Measurements from ENCODE around the gene PCBP2.
"Not testable (repeated sequence)": the region's sequence is repeated elsewhere in the genome, so short reads cannot be mapped to it uniquely, and the experiment has no call there.

The PCBP2 gene

DNA sequence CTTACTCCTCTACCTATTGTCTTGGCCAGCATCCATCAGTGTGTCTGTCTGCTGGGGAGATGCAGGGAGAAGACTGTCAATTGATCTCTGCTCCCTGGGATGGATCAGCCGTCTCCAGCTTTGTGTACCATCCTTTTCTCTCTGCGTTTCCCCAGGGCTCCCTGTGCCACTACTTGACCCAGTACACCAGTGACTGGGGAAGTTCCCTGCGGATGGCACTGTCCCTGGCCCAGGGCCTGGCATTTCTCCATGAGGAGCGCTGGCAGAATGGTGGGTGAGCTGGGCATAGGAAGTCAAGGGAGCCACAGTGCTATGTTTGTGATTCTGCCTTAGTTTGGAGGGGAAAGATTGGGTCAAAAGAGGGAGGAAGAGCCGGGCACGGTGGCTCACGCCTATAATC is 23.2 kb upstream of the PCBP2 start:
- TF ChIP-seq, protein P1, sequence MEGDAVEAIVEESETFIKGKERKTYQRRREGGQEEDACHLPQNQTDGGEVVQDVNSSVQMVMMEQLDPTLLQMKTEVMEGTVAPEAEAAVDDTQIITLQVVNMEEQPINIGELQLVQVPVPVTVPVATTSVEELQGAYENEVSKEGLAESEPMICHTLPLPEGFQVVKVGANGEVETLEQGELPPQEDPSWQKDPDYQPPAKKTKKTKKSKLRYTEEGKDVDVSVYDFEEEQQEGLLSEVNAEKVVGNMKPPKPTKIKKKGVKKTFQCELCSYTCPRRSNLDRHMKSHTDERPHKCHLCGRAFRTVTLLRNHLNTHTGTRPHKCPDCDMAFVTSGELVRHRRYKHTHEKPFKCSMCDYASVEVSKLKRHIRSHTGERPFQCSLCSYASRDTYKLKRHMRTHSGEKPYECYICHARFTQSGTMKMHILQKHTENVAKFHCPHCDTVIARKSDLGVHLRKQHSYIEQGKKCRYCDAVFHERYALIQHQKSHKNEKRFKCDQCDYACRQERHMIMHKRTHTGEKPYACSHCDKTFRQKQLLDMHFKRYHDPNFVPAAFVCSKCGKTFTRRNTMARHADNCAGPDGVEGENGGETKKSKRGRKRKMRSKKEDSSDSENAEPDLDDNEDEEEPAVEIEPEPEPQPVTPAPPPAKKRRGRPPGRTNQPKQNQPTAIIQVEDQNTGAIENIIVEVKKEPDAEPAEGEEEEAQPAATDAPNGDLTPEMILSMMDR (conservative IDR thresholded peaks at IDR 0.05; ENCODE audit: low read depth, low read length): no peak
- Histone ChIP-seq H2AFZ (ENCODE audit: low read depth) (peak overlapping the region; percentile 63; the same call in 1 of the 2 replicates), H3K4me1 (ENCODE audit: low read depth, poor library complexity, severe bottlenecking) (peaks cover 30% of the 10 kb centered on the region), H3K36me3 (ENCODE audit: insufficient read depth) (no peaks in the 10 kb centered on the region), H3K27me3 (ENCODE audit: insufficient read depth, low read depth) (no peaks in the 10 kb centered on the region; the same call in 1 of the 2 replicates), H3K79me2 (ENCODE audit: insufficient read depth, low read depth) (no peaks in the 10 kb centered on the region), H4K20me1 (ENCODE audit: insufficient read depth) (no peaks in the 10 kb centered on the region), H3K9ac (no peak overlapping the region), H3K4me3 (IDR thresholded peaks at IDR 0.05; ENCODE audit: insufficient read depth, low read depth, low read length) (no peak overlapping the region), H3K4me2 (peak overlapping the region; percentile 32; the same call in 1 of the 2 replicates), H3K27ac (no peak overlapping the region)

DNA sequence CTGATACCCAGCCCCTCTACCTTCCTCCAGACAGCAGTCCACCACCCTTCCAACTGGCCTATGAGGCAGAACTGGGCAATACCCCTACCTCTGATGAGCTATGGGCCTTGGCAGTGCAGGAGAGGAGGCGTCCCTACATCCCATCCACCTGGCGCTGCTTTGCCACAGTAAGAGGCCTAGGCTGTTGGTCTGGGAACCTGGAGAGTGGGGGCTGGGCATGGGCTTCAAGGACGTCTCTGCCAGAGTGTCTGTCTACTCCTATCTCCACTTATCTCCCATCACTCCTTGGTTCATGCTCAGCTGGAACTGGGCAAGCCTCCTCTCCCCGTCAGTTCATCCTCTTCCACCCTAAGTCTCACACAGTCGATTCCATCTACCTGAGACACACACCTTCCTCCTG is 21.8 kb upstream of the PCBP2 start:
- H3K4me1 ChIP-seq (ENCODE audit: low read depth, poor library complexity, severe bottlenecking): peaks cover 30% of the 10 kb centered on the region
- H3K27ac ChIP-seq: no peak overlapping the region
- H3K79me2 ChIP-seq (ENCODE audit: insufficient read depth, low read depth): no peaks in the 10 kb centered on the region
- no peak overlapping the region for H3K4me2 ChIP-seq
- no peaks in the 10 kb centered on the region for H4K20me1 ChIP-seq (ENCODE audit: insufficient read depth)
- H3K36me3 ChIP-seq (ENCODE audit: insufficient read depth): no peaks in the 10 kb centered on the region
- H3K4me3 ChIP-seq (IDR thresholded peaks at IDR 0.05; ENCODE audit: insufficient read depth, low read depth, low read length): no peak overlapping the region
- H3K27me3 ChIP-seq (ENCODE audit: insufficient read depth, low read depth): no peaks in the 10 kb centered on the region; the same call in 1 of the 2 replicates
- TF ChIP-seq, protein P1 (conservative IDR thresholded peaks at IDR 0.05; ENCODE audit: low read depth, low read length): no peak
- no peak overlapping the region for H3K9ac ChIP-seq
- H2AFZ ChIP-seq (ENCODE audit: low read depth): no peak overlapping the region

DNA sequence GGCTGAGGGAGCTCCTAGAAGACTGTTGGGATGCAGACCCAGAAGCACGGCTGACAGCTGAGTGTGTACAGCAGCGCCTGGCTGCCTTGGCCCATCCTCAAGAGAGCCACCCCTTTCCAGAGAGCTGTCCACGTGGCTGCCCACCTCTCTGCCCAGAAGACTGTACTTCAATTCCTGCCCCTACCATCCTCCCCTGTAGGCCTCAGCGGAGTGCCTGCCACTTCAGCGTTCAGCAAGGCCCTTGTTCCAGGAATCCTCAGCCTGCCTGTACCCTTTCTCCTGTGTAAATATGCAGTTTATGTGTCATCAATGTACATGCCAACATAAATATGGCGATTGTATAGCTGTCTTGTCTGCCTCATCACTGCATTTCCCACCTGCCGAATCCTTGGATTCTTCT is 20.7 kb upstream of the PCBP2 start:
- Histone ChIP-seq H4K20me1 (ENCODE audit: insufficient read depth) (no peaks in the 10 kb centered on the region), H3K4me2 (no peak overlapping the region), H3K4me1 (ENCODE audit: low read depth, poor library complexity, severe bottlenecking) (peaks cover 28% of the 10 kb centered on the region), H3K79me2 (ENCODE audit: insufficient read depth, low read depth) (no peaks in the 10 kb centered on the region), H3K27me3 (ENCODE audit: insufficient read depth, low read depth) (no peaks in the 10 kb centered on the region; the same call in 1 of the 2 replicates), H3K27ac (no peak overlapping the region), H2AFZ (ENCODE audit: low read depth) (no peak overlapping the region), H3K36me3 (ENCODE audit: insufficient read depth) (no peaks in the 10 kb centered on the region), H3K9ac (no peak overlapping the region), H3K4me3 (IDR thresholded peaks at IDR 0.05; ENCODE audit: insufficient read depth, low read depth, low read length) (no peak overlapping the region)
- TF ChIP-seq, protein P1 (conservative IDR thresholded peaks at IDR 0.05; ENCODE audit: low read depth, low read length): no peak

DNA sequence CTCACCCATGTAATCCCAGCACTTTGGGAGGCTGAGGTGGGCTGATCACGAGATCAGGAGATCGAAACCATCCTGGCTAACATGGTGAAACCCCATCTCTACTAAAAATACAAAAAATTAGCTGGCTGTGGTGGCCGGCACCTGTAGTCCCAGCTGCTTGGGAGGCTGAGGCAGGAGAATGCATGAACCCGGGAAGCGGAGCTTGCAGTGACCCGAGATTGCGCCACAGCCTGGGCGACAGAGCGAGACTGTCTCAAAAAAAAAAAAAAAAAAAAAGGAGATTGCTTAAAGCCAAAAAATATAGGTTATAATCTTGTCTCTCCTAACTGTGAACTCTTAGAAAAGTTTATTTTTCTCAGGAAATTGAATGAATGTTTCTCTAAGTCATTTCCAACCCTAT is 16.6 kb upstream of the PCBP2 start:
- H3K4me1 ChIP-seq (ENCODE audit: low read depth, poor library complexity, severe bottlenecking); H3K9ac ChIP-seq; H3K4me3 ChIP-seq (IDR thresholded peaks at IDR 0.05; ENCODE audit: insufficient read depth, low read depth, low read length); H3K4me2 ChIP-seq; H3K27me3 ChIP-seq (ENCODE audit: insufficient read depth, low read depth); H2AFZ ChIP-seq (ENCODE audit: low read depth); H3K36me3 ChIP-seq (ENCODE audit: insufficient read depth); H3K27ac ChIP-seq; H3K79me2 ChIP-seq (ENCODE audit: insufficient read depth, low read depth); H4K20me1 ChIP-seq (ENCODE audit: insufficient read depth): not testable (repeated sequence)

DNA sequence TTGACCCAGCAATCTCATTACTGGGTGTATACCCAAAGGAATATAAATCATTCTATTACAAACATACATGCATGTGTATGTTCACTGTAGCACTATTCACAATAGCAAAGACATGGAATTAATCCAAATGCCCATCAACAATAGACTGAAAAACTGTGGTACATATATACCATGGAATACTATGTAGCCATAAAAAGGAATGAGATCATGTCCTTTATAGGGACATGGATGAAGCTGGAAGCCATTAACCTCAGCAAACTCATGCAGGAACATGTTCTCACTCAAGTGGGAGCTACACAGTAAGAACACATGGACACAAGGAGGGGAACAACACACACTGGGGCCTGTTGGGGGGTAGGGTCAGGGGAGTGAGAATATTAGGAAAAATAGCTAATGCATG is 12.3 kb upstream of the PCBP2 start:
- H3K79me2 ChIP-seq (ENCODE audit: insufficient read depth, low read depth): peaks cover 20% of the 10 kb centered on the region
- H3K4me2 ChIP-seq; H3K27me3 ChIP-seq (ENCODE audit: insufficient read depth, low read depth); H3K9ac ChIP-seq; H2AFZ ChIP-seq (ENCODE audit: low read depth); H4K20me1 ChIP-seq (ENCODE audit: insufficient read depth); H3K4me3 ChIP-seq (IDR thresholded peaks at IDR 0.05; ENCODE audit: insufficient read depth, low read depth, low read length); H3K36me3 ChIP-seq (ENCODE audit: insufficient read depth); H3K27ac ChIP-seq: not testable (repeated sequence)
- peaks cover 31% of the 10 kb centered on the region for H3K4me1 ChIP-seq (ENCODE audit: low read depth, poor library complexity, severe bottlenecking)
